IMR-90 (cell line): ENCODE data around the gene CCR6. TPM values are rescaled to one million over a fixed set of nuclear protein-coding genes. Genes with fewer than 3 reads are reported as not detected.

Experiments used
- ATAC-seq: fragments of 200-7000 bp; cut with Tn5 transposase; 2 replicates; pipeline ENCODE4 v1.9.1; 2020; ENCODE audit warnings: low read depth, mild to moderate bottlenecking, moderate library complexity
- BruUV-seq: library from RNA; stranded (reverse); fragments of 400-500 nt; replicated peaks from 2 replicates; lab custom pipeline; 2021; lab: Mats Ljungman, UMichigan
- CTCF ChIA-PET: fragments of 300-600 bp; formaldehyde crosslinking; extraction: SDS; loops from one replicate; lab custom pipeline; 2021; ENCODE audit warnings: antibody characterized with exemption; lab: Yijun Ruan, JAX
- POLR2A ChIA-PET: fragments of 300-600 bp; sonication (Branson Sonifier 250); formaldehyde crosslinking; loops from one replicate; lab custom pipeline; 2022; ENCODE audit warnings: antibody characterized with exemption; ENCODE audit not compliant: unreplicated experiment; lab: Charles Lee
- DNase-seq: peaks from one replicate; pipeline ENCODE4 v3.0.0; 2013
- H2AFZ ChIP-seq: replicated peaks from 2 replicates; pipeline ENCODE3; 2013; ENCODE audit warnings: low read length, mild to moderate bottlenecking; ENCODE audit not compliant: poor library complexity
- H2AK5ac ChIP-seq: 2 replicates; pipeline ENCODE4 v1.6.1; 2013; ENCODE audit warnings: low read depth, low read length, inconsistent platforms
- H2AK9ac ChIP-seq: replicated peaks from 2 replicates; pipeline ENCODE3; 2013; ENCODE audit warnings: mild to moderate bottlenecking, low read depth, low read length, moderate library complexity; ENCODE audit not compliant: poor library complexity
- H2BK120ac ChIP-seq: 2 replicates; pipeline ENCODE4 v1.6.1; 2013; ENCODE audit warnings: low read depth, low read length, inconsistent platforms
- H2BK15ac ChIP-seq: 3 replicates; pipeline ENCODE4 v1.6.1; 2013; ENCODE audit warnings: low read depth, low read length, inconsistent platforms
- H2BK20ac ChIP-seq: 2 replicates; pipeline ENCODE4 v1.6.1; 2013; ENCODE audit warnings: low read depth, mild to moderate bottlenecking, inconsistent platforms, low read length, moderate library complexity
- H2BK5ac ChIP-seq: 2 replicates; pipeline ENCODE4 v1.6.1; 2013; ENCODE audit warnings: mild to moderate bottlenecking, low read depth, low read length, inconsistent platforms; ENCODE audit not compliant: poor library complexity, severe bottlenecking
- H3K14ac ChIP-seq: replicated peaks from 2 replicates; pipeline ENCODE4 v1.6.1; 2013; ENCODE audit warnings: low read depth, low read length, inconsistent platforms
- H3K18ac ChIP-seq: 2 replicates; pipeline ENCODE4 v1.6.1; 2013; ENCODE audit warnings: low read depth, low read length, control low read depth
- H3K23ac ChIP-seq: 2 replicates; pipeline ENCODE4 v1.6.1; 2013; ENCODE audit warnings: low read depth, low read length, inconsistent platforms
- H3K27ac ChIP-seq: 2 replicates; pipeline ENCODE4 v1.5.1; 2013; ENCODE audit warnings: mild to moderate bottlenecking, control low read depth, low read length; ENCODE audit not compliant: insufficient read depth
- H3K27me3 ChIP-seq: 2 replicates; pipeline ENCODE4 v1.6.1; 2013; ENCODE audit warnings: low read length; ENCODE audit not compliant: control insufficient read depth, insufficient read depth
- H3K36me3 ChIP-seq: 2 replicates; pipeline ENCODE4 v1.6.1; 2013; ENCODE audit warnings: low read length, mixed read lengths; ENCODE audit not compliant: control insufficient read depth, insufficient read depth
- H3K4ac ChIP-seq: 2 replicates; pipeline ENCODE4 v1.6.1; 2013; ENCODE audit warnings: low read depth, low read length, inconsistent platforms
- H3K4me1 ChIP-seq: 2 replicates; pipeline ENCODE4 v1.6.1; 2013; ENCODE audit warnings: low read length, mixed read lengths; ENCODE audit not compliant: control insufficient read depth, insufficient read depth
- H3K4me2 ChIP-seq: 2 replicates; pipeline ENCODE4 v1.6.1; 2013; ENCODE audit warnings: low read depth, mild to moderate bottlenecking, control low read depth, low read length, moderate library complexity
- H3K4me3 ChIP-seq: 2 replicates; pipeline ENCODE4 v1.5.1; 2013; ENCODE audit warnings: low read depth, mild to moderate bottlenecking, control low read depth, low read length, moderate library complexity; ENCODE audit not compliant: insufficient read depth
- H3K56ac ChIP-seq: 2 replicates; pipeline ENCODE4 v1.6.1; 2013; ENCODE audit warnings: low read length, inconsistent platforms; ENCODE audit not compliant: insufficient read depth; ENCODE audit errors: extremely low read depth
- H3K79me1 ChIP-seq, 2 experiments: 2 replicates each; pipeline ENCODE4 v1.6.1; 2013; ENCODE audit warnings: low read length in 2 of 2, inconsistent platforms in 1 of 2, low read depth in 1 of 2
- H3K9ac ChIP-seq: 2 replicates; pipeline ENCODE4 v1.6.1; 2013; ENCODE audit warnings: low read depth, low read length, control low read depth
- H3K9me1 ChIP-seq: 2 replicates; pipeline ENCODE4 v1.6.1; 2013; ENCODE audit warnings: low read length, inconsistent platforms; ENCODE audit not compliant: insufficient read depth
- H3K9me3 ChIP-seq: 2 replicates; pipeline ENCODE4 v1.6.1; 2013; ENCODE audit warnings: low read length; ENCODE audit not compliant: control insufficient read depth, insufficient read depth
- H4K20me1 ChIP-seq: 2 replicates; pipeline ENCODE4 v1.6.1; 2013; ENCODE audit warnings: low read length, inconsistent platforms; ENCODE audit not compliant: insufficient read depth
- H4K5ac ChIP-seq: 2 replicates; pipeline ENCODE4 v1.6.1; 2013; ENCODE audit warnings: mild to moderate bottlenecking, low read depth, low read length, control low read depth
- H4K8ac ChIP-seq, 2 experiments: 2 replicates each; pipeline ENCODE4 v1.6.1; 2013; ENCODE audit warnings: low read depth in 2 of 2, low read length in 2 of 2, control low read depth in 1 of 2, inconsistent platforms in 1 of 2
- H4K91ac ChIP-seq: 2 replicates; pipeline ENCODE4 v1.6.1; 2013; ENCODE audit warnings: low read depth, low read length, inconsistent platforms; ENCODE audit not compliant: insufficient read depth
- RCOR1 ChIP-seq: IDR thresholded peaks from 2 replicates; pipeline ENCODE4 v1.6.1; 2012; ENCODE audit warnings: mild to moderate bottlenecking, low read length, improper control_type of control experiment; ENCODE audit not compliant: insufficient replicate concordance
- WGBS, 2 experiments: methylation state at CpG; one replicate each; pipeline versions ENCODE4 v1.1.5 to v1.1.7; 2013; ENCODE audit warnings: missing lambda C conversion rate in 2 of 2; ENCODE audit not compliant: insufficient read length in 1 of 2; ENCODE audit errors: extremely low coverage in 2 of 2; 5-methylcytosine and 5-hydroxymethylcytosine counted together
- dilution Hi-C: fragments of 300-500 bp; cut with HindIII; formaldehyde crosslinking; loops from one replicate; pipeline ENCODE4 v1.14.3; 2018; ENCODE audit warnings: low sequenced_read_pairs; ENCODE audit not compliant: unreplicated experiment
- in situ Hi-C: fragments of 300-500 bp; cut with MboI; formaldehyde crosslinking; loops from 3 replicates; pipeline ENCODE4 v1.14.3; 2019; ENCODE audit warnings: low sequenced_read_pairs, inconsistent platforms, mixed read lengths
- intact Hi-C: fragments of 100-400 bp; cut with micrococcal nuclease; formaldehyde crosslinking; loops from 2 replicates; pipeline ENCODE4 v1.10.0; 2022
- polyA plus RNA-seq, 3 experiments: library from polyadenylated mRNA; depleted of rRNA; stranded (reverse); fragments of >200 nt; gene quantifications; 2 replicates each; pipeline ENCODE4 v1.2.3, GENCODE V29; 2012; ENCODE audit warnings: low replicate concordance in 1 of 3
- total RNA-seq: library from RNA; depleted of rRNA; stranded (reverse); fragments of >200 nt; gene quantifications from 2 replicates; pipeline ENCODE4 v1.2.3, GENCODE V29; 2012
- TF ChIP-seq, protein P1 (sequence below): fragments of 150-350 bp; IDR thresholded peaks from 2 replicates; pipeline ENCODE4 v1.6.1; 2016; ENCODE audit warnings: low read depth, mild to moderate bottlenecking, low read length, moderate library complexity, borderline replicate concordance
- TF ChIP-seq, protein P2 (sequence below): fragments of 150-350 bp; IDR thresholded peaks from 2 replicates; pipeline ENCODE4 v1.6.1; 2017; ENCODE audit warnings: mild to moderate bottlenecking, antibody characterized with exemption, low read length, low read depth
- TF ChIP-seq, protein P3 (sequence below): conservative IDR thresholded peaks from 2 replicates; pipeline ENCODE4 v1.5.1; 2012; ENCODE audit warnings: mild to moderate bottlenecking, low read depth, low read length, improper control_type of control experiment

The CCR6 gene
- total and polyA plus RNA-seq, 2 of the 4 experiments (the other 2 are of a cell fraction): not detected

DNA sequence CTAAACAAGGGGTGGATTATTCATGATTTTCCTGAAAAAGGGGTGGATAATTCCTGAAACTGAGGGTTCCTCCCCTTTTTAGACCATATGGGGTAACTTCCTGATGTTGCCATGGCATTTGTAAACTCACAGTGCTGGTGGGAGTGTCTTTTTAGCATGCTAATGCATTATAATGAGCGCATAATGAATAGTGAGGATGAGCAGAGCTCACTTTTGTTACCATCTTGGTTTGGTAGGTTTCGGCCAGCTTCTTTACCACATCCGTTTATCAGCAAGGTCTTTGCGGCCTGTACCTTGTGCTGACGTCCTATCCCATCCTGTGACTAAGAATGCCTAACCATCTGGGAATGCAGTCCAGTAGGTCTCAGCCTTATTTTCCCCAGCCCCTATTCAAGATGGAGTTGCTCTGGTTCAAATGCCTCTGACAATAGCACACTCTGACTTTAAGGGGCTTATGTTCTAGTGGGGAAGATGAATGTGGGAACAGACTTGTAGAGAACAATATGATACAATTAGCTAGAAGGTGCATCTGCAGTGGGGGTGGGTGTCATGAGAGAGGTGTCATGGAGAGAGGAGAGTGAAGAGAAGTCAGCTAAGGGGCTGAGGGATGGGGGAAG, 39.1 kb downstream of the CCR6 start:
- WGBS, 2 experiments: 80% methylated on average over 1 of the region's 5 CpGs; no CpG with 5 or more reads in 1 of the 2 experiments
- Histone ChIP-seq H3K23ac (no peak overlapping the region), H3K36me3 (no peaks in the 10 kb centered on the region), H4K91ac (no peak overlapping the region), H2BK15ac (no peak overlapping the region), H2AK5ac (no peak overlapping the region), H2BK5ac (no peak overlapping the region), H3K4me3 (no peak overlapping the region), H4K8ac (no peak overlapping the region), H3K27me3 (no peaks in the 10 kb centered on the region), H3K4me1 (no peaks in the 10 kb centered on the region), H3K18ac (no peak overlapping the region), H3K4me2 (no peak overlapping the region), H3K79me1 (no peaks in the 10 kb centered on the region), H3K27ac (no peak overlapping the region), H3K9me1 (no peaks in the 10 kb centered on the region), H4K5ac (no peak overlapping the region), H3K14ac (no peak overlapping the region), H4K20me1 (no peaks in the 10 kb centered on the region), H2AFZ (no peak overlapping the region), H3K9ac (no peak overlapping the region), H2AK9ac (no peak overlapping the region), H3K56ac (no peak overlapping the region), H2BK120ac (no peak overlapping the region), H2BK20ac (no peak overlapping the region), H3K4ac (no peak overlapping the region), H3K9me3 (peaks cover 11% of the 10 kb centered on the region)
- TF ChIP-seq, protein P1, sequence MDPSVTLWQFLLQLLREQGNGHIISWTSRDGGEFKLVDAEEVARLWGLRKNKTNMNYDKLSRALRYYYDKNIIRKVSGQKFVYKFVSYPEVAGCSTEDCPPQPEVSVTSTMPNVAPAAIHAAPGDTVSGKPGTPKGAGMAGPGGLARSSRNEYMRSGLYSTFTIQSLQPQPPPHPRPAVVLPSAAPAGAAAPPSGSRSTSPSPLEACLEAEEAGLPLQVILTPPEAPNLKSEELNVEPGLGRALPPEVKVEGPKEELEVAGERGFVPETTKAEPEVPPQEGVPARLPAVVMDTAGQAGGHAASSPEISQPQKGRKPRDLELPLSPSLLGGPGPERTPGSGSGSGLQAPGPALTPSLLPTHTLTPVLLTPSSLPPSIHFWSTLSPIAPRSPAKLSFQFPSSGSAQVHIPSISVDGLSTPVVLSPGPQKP: no peak
- TF ChIP-seq, protein P2, sequence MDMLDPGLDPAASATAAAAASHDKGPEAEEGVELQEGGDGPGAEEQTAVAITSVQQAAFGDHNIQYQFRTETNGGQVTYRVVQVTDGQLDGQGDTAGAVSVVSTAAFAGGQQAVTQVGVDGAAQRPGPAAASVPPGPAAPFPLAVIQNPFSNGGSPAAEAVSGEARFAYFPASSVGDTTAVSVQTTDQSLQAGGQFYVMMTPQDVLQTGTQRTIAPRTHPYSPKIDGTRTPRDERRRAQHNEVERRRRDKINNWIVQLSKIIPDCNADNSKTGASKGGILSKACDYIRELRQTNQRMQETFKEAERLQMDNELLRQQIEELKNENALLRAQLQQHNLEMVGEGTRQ: no peak
- TF ChIP-seq, protein P3, sequence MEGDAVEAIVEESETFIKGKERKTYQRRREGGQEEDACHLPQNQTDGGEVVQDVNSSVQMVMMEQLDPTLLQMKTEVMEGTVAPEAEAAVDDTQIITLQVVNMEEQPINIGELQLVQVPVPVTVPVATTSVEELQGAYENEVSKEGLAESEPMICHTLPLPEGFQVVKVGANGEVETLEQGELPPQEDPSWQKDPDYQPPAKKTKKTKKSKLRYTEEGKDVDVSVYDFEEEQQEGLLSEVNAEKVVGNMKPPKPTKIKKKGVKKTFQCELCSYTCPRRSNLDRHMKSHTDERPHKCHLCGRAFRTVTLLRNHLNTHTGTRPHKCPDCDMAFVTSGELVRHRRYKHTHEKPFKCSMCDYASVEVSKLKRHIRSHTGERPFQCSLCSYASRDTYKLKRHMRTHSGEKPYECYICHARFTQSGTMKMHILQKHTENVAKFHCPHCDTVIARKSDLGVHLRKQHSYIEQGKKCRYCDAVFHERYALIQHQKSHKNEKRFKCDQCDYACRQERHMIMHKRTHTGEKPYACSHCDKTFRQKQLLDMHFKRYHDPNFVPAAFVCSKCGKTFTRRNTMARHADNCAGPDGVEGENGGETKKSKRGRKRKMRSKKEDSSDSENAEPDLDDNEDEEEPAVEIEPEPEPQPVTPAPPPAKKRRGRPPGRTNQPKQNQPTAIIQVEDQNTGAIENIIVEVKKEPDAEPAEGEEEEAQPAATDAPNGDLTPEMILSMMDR: no peak
- no peak for TF ChIP-seq RCOR1
- intact Hi-C loops: no loop called here
- ChIA-PET CTCF (no interaction called here), POLR2A (no interaction called here)
- in situ Hi-C loops: no loop called here
- no peak for ATAC-seq
- no peak for DNase-seq
- no TSS peak for BruUV-seq
- dilution Hi-C loops: no loop called here
